HCT116 (cell line): ENCODE data around the gene CGB5. TPM values are rescaled to one million over a fixed set of nuclear protein-coding genes. Genes with fewer than 3 reads are reported as not detected.
"Not testable (repeated sequence)": the region's sequence is repeated elsewhere in the genome, so short reads cannot be mapped to it uniquely, and the experiment has no call there.

ENCODE experiments used
- ATAC-seq: fragments of 200-7000 bp; cut with Tn5 transposase; 2 replicates; pipeline ENCODE4 v1.9.1; 2020; ENCODE audit warnings: mild to moderate bottlenecking, moderate library complexity
- BruUV-seq: library from RNA; stranded (reverse); fragments of 400-500 nt; replicated peaks from 2 replicates; lab custom pipeline; 2021; lab: Mats Ljungman, UMichigan
- CTCF ChIA-PET: fragments of 300-600 bp; sonication (Branson Sonifier 250); formaldehyde crosslinking; loops from one replicate; lab custom pipeline; 2021; ENCODE audit warnings: antibody characterized with exemption; lab: Charles Lee
- POLR2A ChIA-PET: fragments of 300-600, 350-600 bp; sonication (Branson Sonifier 250); formaldehyde crosslinking; loops from one replicate; lab custom pipeline; 2021; ENCODE audit warnings: antibody characterized with exemption; lab: Charles Lee
- RAD21 ChIA-PET, 2 experiments: fragments of 300-600 bp; sonication (Branson Sonifier 250); formaldehyde crosslinking; loops; one replicate each; lab custom pipeline; 2023; ENCODE audit warnings: low total read pairs in 2 of 2; ENCODE audit not compliant: uncharacterized antibody in 2 of 2, unreplicated experiment in 2 of 2, low non-redundant PET in 1 of 2; lab: Charles Lee
- DNase-seq: peaks from one replicate; pipeline ENCODE4 v3.0.0-alpha.2; 2010; ENCODE audit warnings: low read depth, low spot score
- H2AFZ ChIP-seq: fragments of 200-600 bp; shearing (Covaris generic), sonication (generic); 2 replicates; pipeline ENCODE4 v1.6.1; 2017; ENCODE audit warnings: low read depth, mixed run types, mixed read lengths, antibody characterized with exemption, low read length; ENCODE audit not compliant: poor library complexity, severe bottlenecking
- H3K27ac ChIP-seq: 2 replicates; pipeline ENCODE4 v1.5.1; 2012; ENCODE audit warnings: low read depth, low read length
- H3K27me3 ChIP-seq: fragments of 200-600 bp; sonication (generic); 2 replicates; pipeline ENCODE4 v1.6.1; 2016; ENCODE audit warnings: mixed run types, low read length, mixed read lengths; ENCODE audit not compliant: insufficient read depth
- H3K36me3 ChIP-seq, 2 experiments: fragments of 200-500 bp in 1 of 2; fragments of 200-600 bp in 1 of 2; sonication (Bioruptor generic) in 1 of 2; sonication (generic) in 1 of 2; 2 replicates each; pipeline versions ENCODE4 v1.5.1 to v1.6.1; 2014 to 2016; ENCODE audit warnings: low read length in 2 of 2, inconsistent platforms in 1 of 2, mixed read lengths in 1 of 2, mixed run types in 1 of 2; ENCODE audit not compliant: insufficient read depth in 2 of 2, control insufficient read depth in 1 of 2
- H3K4me1 ChIP-seq, 2 experiments: fragments of 200-600 bp in 1 of 2; sonication (generic) in 1 of 2; 2 replicates each; pipeline versions ENCODE4 v1.5.1 to v1.6.1; 2012 to 2017; ENCODE audit warnings: low read length in 2 of 2, inconsistent platforms in 1 of 2, mild to moderate bottlenecking in 1 of 2, mixed read lengths in 1 of 2, mixed run types in 1 of 2, moderate library complexity in 1 of 2; ENCODE audit not compliant: insufficient read depth in 2 of 2, control insufficient read depth in 1 of 2
- H3K4me2 ChIP-seq: fragments of 200-600 bp; sonication (generic); 2 replicates; pipeline ENCODE4 v1.6.1; 2017; ENCODE audit warnings: mixed run types, low read length, mixed read lengths
- H3K4me3 ChIP-seq, 2 experiments: fragments of 200-600 bp in 1 of 2; sonication (generic) in 1 of 2; replicated peaks in 1 of 2; 2 replicates each; pipeline ENCODE4 v1.5.1; 2011 to 2016; ENCODE audit warnings: low read length in 2 of 2, control low read depth in 1 of 2, low read depth in 1 of 2, mild to moderate bottlenecking in 1 of 2, mixed read lengths in 1 of 2, mixed run types in 1 of 2
- H3K79me2 ChIP-seq: fragments of 200-600 bp; sonication (generic); 2 replicates; pipeline ENCODE4 v1.6.1; 2017; ENCODE audit warnings: mild to moderate bottlenecking, mixed run types, low read length, moderate library complexity, mixed read lengths; ENCODE audit not compliant: insufficient read depth
- H3K9ac ChIP-seq: fragments of 200-600 bp; sonication (generic); 2 replicates; pipeline ENCODE4 v1.6.1; 2016; ENCODE audit warnings: low read length, mixed read lengths
- H3K9me2 ChIP-seq: fragments of 200-600 bp; sonication (generic), shearing (Covaris generic); 2 replicates; pipeline ENCODE4 v1.6.1; 2017; ENCODE audit warnings: mixed run types, mild to moderate bottlenecking, moderate library complexity; ENCODE audit not compliant: insufficient read depth
- H3K9me3 ChIP-seq, 2 experiments: fragments of 200-500 bp in 1 of 2; fragments of 200-600 bp in 1 of 2; sonication (Bioruptor generic) in 1 of 2; sonication (generic) in 1 of 2; 2 replicates each; pipeline ENCODE4 v1.6.1; 2014 to 2017; ENCODE audit warnings: low read length in 2 of 2, mixed read lengths in 2 of 2, inconsistent platforms in 1 of 2, low read depth in 1 of 2, mild to moderate bottlenecking in 1 of 2, mixed run types in 1 of 2, moderate library complexity in 1 of 2; ENCODE audit not compliant: control insufficient read depth in 1 of 2, insufficient read depth in 1 of 2
- H4K20me1 ChIP-seq: fragments of 200-600 bp; sonication (generic), shearing (Covaris generic); 2 replicates; pipeline ENCODE4 v1.6.1; 2017; ENCODE audit warnings: mixed run types, mild to moderate bottlenecking, moderate library complexity; ENCODE audit not compliant: insufficient read depth
- CBX3 ChIP-seq: IDR thresholded peaks from 2 replicates; pipeline ENCODE4 v1.6.1; 2012; ENCODE audit warnings: low read depth
- CTCF ChIP-seq, 3 experiments: fragments of 200-600 bp in 1 of 3; sonication (generic) in 1 of 3; IDR thresholded peaks in 2 of 3; conservative IDR thresholded peaks in 1 of 3; 2 replicates each; pipeline ENCODE4 v1.5.1; 2012 to 2017; ENCODE audit warnings: low read depth in 2 of 3, low read length in 2 of 3, antibody characterized with exemption in 1 of 3, borderline replicate concordance in 1 of 3, control low read depth in 1 of 3, mild to moderate bottlenecking in 1 of 3, mixed read lengths in 1 of 3, mixed run types in 1 of 3, moderate library complexity in 1 of 3; ENCODE audit not compliant: insufficient read depth in 1 of 3
- EGR1 ChIP-seq: IDR thresholded peaks from 2 replicates; pipeline ENCODE4 v1.6.1; 2012; ENCODE audit warnings: low read depth
- EZH2phosphoT487 ChIP-seq: fragments of 200-600 bp; IDR thresholded peaks from 2 replicates; pipeline ENCODE4 v1.6.1; 2018; ENCODE audit warnings: antibody characterized with exemption, borderline replicate concordance
- FOSL1 ChIP-seq: IDR thresholded peaks from 2 replicates; pipeline ENCODE4 v1.6.1; 2012; ENCODE audit warnings: low read depth
- JUND ChIP-seq: IDR thresholded peaks from 2 replicates; pipeline ENCODE4 v1.6.1; 2012
- MAX ChIP-seq: IDR thresholded peaks from 2 replicates; pipeline ENCODE4 v1.6.1; 2012
- POLR2A ChIP-seq: IDR thresholded peaks from 2 replicates; pipeline ENCODE4 v1.7.0; 2011; ENCODE audit warnings: borderline replicate concordance; ENCODE audit not compliant: insufficient read depth, insufficient read length; ENCODE audit errors: extremely low read depth
- POLR2AphosphoS5 ChIP-seq: IDR thresholded peaks from 2 replicates; pipeline ENCODE4 v1.6.1; 2011; ENCODE audit warnings: mild to moderate bottlenecking, low read depth, low read length, moderate library complexity
- RAD21 ChIP-seq: IDR thresholded peaks from 2 replicates; pipeline ENCODE4 v1.6.1; 2012; ENCODE audit warnings: low read depth, mild to moderate bottlenecking
- SP1 ChIP-seq: IDR thresholded peaks from 2 replicates; pipeline ENCODE4 v1.6.1; 2012; ENCODE audit warnings: low read depth
- ZBTB33 ChIP-seq: IDR thresholded peaks from 2 replicates; pipeline ENCODE4 v1.6.1; 2011; ENCODE audit warnings: mild to moderate bottlenecking, low read length, moderate library complexity; ENCODE audit not compliant: insufficient replicate concordance; ENCODE audit errors: extremely low read depth
- ZFX ChIP-seq: fragments of 450-650 bp; IDR thresholded peaks from 2 replicates; pipeline ENCODE4 v1.6.1; 2017
- intact Hi-C: fragments of 100-400 bp; cut with micrococcal nuclease; formaldehyde crosslinking; loops from 2 replicates; pipeline ENCODE4 v1.10.0; 2022
- total RNA-seq: library from RNA; stranded (reverse); gene quantifications from one replicate; pipeline ENCODE4 v1.2.1, GENCODE V29; 2021; ENCODE audit not compliant: unreplicated experiment

The CGB5 gene
- total RNA-seq, 1 experiment from 2014 or later: not detected

- CTCF ChIA-PET, H3K36me3 ChIP-seq, H3K9me2 ChIP-seq, H3K27me3 ChIP-seq, intact Hi-C loops, H3K4me3 ChIP-seq, H3K79me2 ChIP-seq, POLR2A ChIA-PET, H2AFZ ChIP-seq, BruUV-seq, H3K9me3 ChIP-seq, RAD21 ChIA-PET, H4K20me1 ChIP-seq: not testable (repeated sequence)
- ATAC-seq: peak; percentile 99
- TF ChIP-seq CBX3 (peak; percentile 68; the same call in 1 of the 2 replicates), MAX (peak; percentile 91), FOSL1 (peak; percentile 78), SP1 (peak; percentile 55)
- H3K4me1 ChIP-seq: peaks cover 8 to 24% of the 10 kb centered on the region in 2 experiments; a peak in 3 of 4 replicates
- peak; percentile 65 for DNase-seq
- H3K27ac ChIP-seq: peak overlapping the region; percentile 31; the same call in 1 of the 2 replicates
- peak overlapping the region; percentile 36; the same call in 1 of the 2 replicates for H3K9ac ChIP-seq
- H3K4me2 ChIP-seq: peak overlapping the region; percentile 61
Measured at GRCh38 chr19:49050376-49051033, 6.9 kb downstream of the CGB5 start.

GRCh38 chr19:49056101-49056901 lies 12.7 kb downstream of the CGB5 start:
- Histone ChIP-seq H3K4me2 (peak overlapping the region; percentile 81), H3K27ac (peak overlapping the region; percentile 81)
- intact Hi-C loops: no loop called here

More at GRCh38 chr19:49056101-49056901, 12.7 kb downstream of the CGB5 start:
- Histone ChIP-seq H3K36me3 (no peaks in the 10 kb centered on the region), H3K9ac (peak overlapping the region; percentile 73), H4K20me1 (no peaks in the 10 kb centered on the region), H3K4me3 (peak overlapping the region; percentile 65 to 67), H3K9me3 (no peaks in the 10 kb centered on the region), H3K79me2 (no peaks in the 10 kb centered on the region; the same call in 1 of the 2 replicates), H2AFZ (peak overlapping the region; percentile 11), H3K4me1 (peaks cover 17 to 56% of the 10 kb centered on the region in 2 experiments), H3K9me2 (no peaks in the 10 kb centered on the region), H3K27me3 (no peaks in the 10 kb centered on the region)
- TSS peak; percentile 67 for BruUV-seq
- POLR2A ChIA-PET: interaction anchor here (1.0 to 1.7 kb wide), 3 partner anchors 37 to 63 kb away, joined by 3 to 4 read pairs (median 3); partner anchors contain the start of genes GYS1 and RUVBL2
- CTCF ChIA-PET: interaction anchor here (1.3 to 4.1 kb wide), 2 partner anchors 41 to 63 kb away, joined by 5 to 20 read pairs; partner anchors contain the start of genes GYS1 and RUVBL2
- DNase-seq: peak; percentile 34
- TF ChIP-seq POLR2A (peak; percentile 30), EGR1 (peak; percentile 83), ZFX (peak; percentile 53), EZH2phosphoT487 (no peak), POLR2AphosphoS5 (peak; percentile 77), MAX (peak; percentile 55), RAD21 (no peak), CTCF (IDR thresholded peaks at IDR 0.05 in 2 of 3, conservative IDR thresholded peaks at IDR 0.05 in 1 of 3; ENCODE audit: borderline replicate concordance in 1 of 3, insufficient read depth in 1 of 3, low read depth in 2 of 3, low read length in 2 of 3) (peak in 1 of 3 experiments; percentile 12; a peak in 1 of 6 replicates), JUND (no peak), ZBTB33 (no peak)
- RAD21 ChIA-PET: no interaction called here
- ATAC-seq: peak; percentile 86
